WTC11 (cell line): ENCODE results near the gene ATP1A4. TPM values are rescaled to one million over a fixed set of nuclear protein-coding genes. Genes with fewer than 3 reads are reported as not detected.

ENCODE experiments used
- ATAC-seq: fragments of 200-7000 bp; cut with Tn5 transposase; 2 replicates; pipeline ENCODE4 v1.10.0; 2021; ENCODE audit warnings: mild to moderate bottlenecking, moderate library complexity
- CTCF ChIA-PET: fragments of 300-600 bp; sonication (Branson Sonifier 250); formaldehyde crosslinking; loops from one replicate; lab custom pipeline; 2021; ENCODE audit warnings: antibody characterized with exemption; lab: Charles Lee
- POLR2A ChIA-PET: fragments of 350-600 bp; sonication (Branson Sonifier 250); formaldehyde crosslinking; loops from one replicate; lab custom pipeline; 2021; ENCODE audit warnings: antibody characterized with exemption; lab: Charles Lee
- DNase-seq: peaks from one replicate; pipeline ENCODE4 v3.0.0; 2021; ENCODE audit warnings: low spot score
- H3K27ac Mint-ChIP-seq: 2 replicates; pipeline ENCODE4 v1.8.0; 2021; ENCODE audit warnings: mixed read lengths
- H3K27me3 Mint-ChIP-seq: 2 replicates; pipeline ENCODE4 v1.8.0; 2021; ENCODE audit warnings: low read depth, mild to moderate bottlenecking, moderate library complexity, mixed read lengths
- H3K36me3 Mint-ChIP-seq: 2 replicates; pipeline ENCODE4 v1.8.0; 2021; ENCODE audit warnings: mixed read lengths
- H3K4me1 Mint-ChIP-seq: 2 replicates; pipeline ENCODE4 v1.8.0; 2022; ENCODE audit warnings: mixed read lengths
- H3K4me3 Mint-ChIP-seq: 2 replicates; pipeline ENCODE4 v1.8.0; 2021; ENCODE audit warnings: mild to moderate bottlenecking, moderate library complexity, mixed read lengths
- H3K9me3 Mint-ChIP-seq: 2 replicates; pipeline ENCODE4 v1.8.0; 2021; ENCODE audit warnings: mixed read lengths
- ATF6 ChIP-seq: sonication (generic); formaldehyde crosslinking; IDR thresholded peaks from 2 replicates; pipeline ENCODE4 v1.8.1; 2023; ENCODE audit warnings: mild to moderate bottlenecking, missing genetic modification reagents
- CBFB ChIP-seq: sonication (generic); formaldehyde crosslinking; IDR thresholded peaks from 2 replicates; pipeline ENCODE4 v1.8.1; 2022; ENCODE audit warnings: mild to moderate bottlenecking, low read depth, missing genetic modification reagents
- CDX4 ChIP-seq: fragments of 250-450 bp; sonication (Bioruptor Pico); IDR thresholded peaks from 2 replicates; pipeline ENCODE4 v1.9.0; 2021; ENCODE audit warnings: moderate library complexity, mild to moderate bottlenecking, inconsistent platforms, borderline replicate concordance
- E2F1 ChIP-seq: sonication (generic); formaldehyde crosslinking; IDR thresholded peaks from 2 replicates; pipeline ENCODE4 v1.8.0; 2022; ENCODE audit warnings: mild to moderate bottlenecking, missing genetic modification reagents
- ERG ChIP-seq: fragments of 250-450 bp; sonication (Bioruptor Pico); IDR thresholded peaks from 2 replicates; pipeline ENCODE4 v1.8.0; 2021; ENCODE audit warnings: mild to moderate bottlenecking
- FOXK1 ChIP-seq: sonication (generic); formaldehyde crosslinking; IDR thresholded peaks from 2 replicates; pipeline ENCODE4 v1.8.0; 2022; ENCODE audit warnings: mild to moderate bottlenecking, moderate library complexity, missing genetic modification reagents
- FOXP4 ChIP-seq: sonication (generic); formaldehyde crosslinking; IDR thresholded peaks from 2 replicates; pipeline ENCODE4 v1.8.0; 2022; ENCODE audit warnings: mild to moderate bottlenecking, missing genetic modification reagents
- HMGA2 ChIP-seq: fragments of 250-450 bp; sonication (Bioruptor Pico); IDR thresholded peaks from 2 replicates; pipeline ENCODE4 v1.4.0; 2021; ENCODE audit warnings: mild to moderate bottlenecking, moderate library complexity
- HMGXB4 ChIP-seq: sonication (generic); formaldehyde crosslinking; IDR thresholded peaks from 2 replicates; pipeline ENCODE4 v1.8.1; 2023; ENCODE audit warnings: mild to moderate bottlenecking, moderate library complexity, missing genetic modification reagents
- IRF1 ChIP-seq: sonication (generic); formaldehyde crosslinking; IDR thresholded peaks from 2 replicates; pipeline ENCODE4 v1.8.0; 2023; ENCODE audit warnings: missing genetic modification reagents
- KAT7 ChIP-seq: sonication (generic); formaldehyde crosslinking; IDR thresholded peaks from 2 replicates; pipeline ENCODE4 v1.8.1; 2023; ENCODE audit warnings: missing genetic modification reagents, mild to moderate bottlenecking, borderline replicate concordance
- NFATC4 ChIP-seq: fragments of 250-450 bp; sonication (Bioruptor Pico); IDR thresholded peaks from 2 replicates; pipeline ENCODE4 v1.9.0; 2021; ENCODE audit warnings: mild to moderate bottlenecking
- NFYB ChIP-seq: sonication (generic); formaldehyde crosslinking; conservative IDR thresholded peaks from 2 replicates; pipeline ENCODE4 v1.8.0; 2022; ENCODE audit warnings: low read depth, missing genetic modification reagents
- SMAD4 ChIP-seq: sonication (generic); formaldehyde crosslinking; IDR thresholded peaks from 2 replicates; pipeline ENCODE4 v1.8.0; 2022; ENCODE audit warnings: mild to moderate bottlenecking, missing genetic modification reagents
- ZNF281 ChIP-seq: sonication (generic); formaldehyde crosslinking; IDR thresholded peaks from 2 replicates; pipeline ENCODE4 v1.8.0; 2023; ENCODE audit warnings: mild to moderate bottlenecking, missing genetic modification reagents
- ZNF416 ChIP-seq: fragments of 250-450 bp; sonication (Bioruptor Pico); IDR thresholded peaks from 2 replicates; pipeline ENCODE4 v1.9.0; 2021; ENCODE audit warnings: mild to moderate bottlenecking, inconsistent platforms
- ZNF425 ChIP-seq: fragments of 250-450 bp; sonication (Bioruptor Pico); conservative IDR thresholded peaks from 2 replicates; pipeline ENCODE4 v1.9.0; 2021; ENCODE audit warnings: mild to moderate bottlenecking
- ZNF512 ChIP-seq: sonication (generic); formaldehyde crosslinking; IDR thresholded peaks from 2 replicates; pipeline ENCODE4 v1.8.1; 2022; ENCODE audit warnings: missing genetic modification reagents, borderline replicate concordance
- total RNA-seq: library from RNA; stranded (reverse); gene quantifications from 3 replicates; pipeline ENCODE4 v1.2.3, GENCODE V29; 2021

ATP1A4 gene
- total RNA-seq, 1 experiment from 2014 or later: 0.37 TPM

- no peak for DNase-seq
- TF ChIP-seq HMGA2 (CRISPR knock-in tag) (no peak), ERG (CRISPR knock-in tag) (no peak), NFATC4 (CRISPR knock-in tag) (no peak), CBFB (no peak), FOXP4 (no peak)
- ChIA-PET CTCF (interaction anchor here (1.5 to 1.8 kb wide), 2 partner anchors 32 to 122 kb away, joined by 3 to 4 read pairs; no protein-coding TSS in a partner anchor), POLR2A (no interaction called here)
- no peak for ATAC-seq
- Mint-ChIP-seq H3K27me3 (no peaks in the 10 kb centered on the region), H3K4me1 (peaks cover 5% of the 10 kb centered on the region), H3K4me3 (no peak overlapping the region), H3K27ac (no peak overlapping the region), H3K36me3 (peaks cover 36% of the 10 kb centered on the region), H3K9me3 (no peaks in the 10 kb centered on the region)
These were observed 21.4 kb upstream of the ATP1A4 start for GRCh38 chr1:160129966-160130365.

- H3K27ac Mint-ChIP-seq: no peak overlapping the region
- ChIA-PET CTCF (interaction anchor here (1.5 to 1.8 kb wide), 2 partner anchors 32 to 122 kb away, joined by 3 to 4 read pairs; no protein-coding TSS in a partner anchor), POLR2A (no interaction called here)
- DNase-seq (no peak), ATAC-seq (no peak)
- no peaks in the 10 kb centered on the region for H3K27me3 Mint-ChIP-seq
- no peaks in the 10 kb centered on the region for H3K9me3 Mint-ChIP-seq
- peaks cover 38% of the 10 kb centered on the region for H3K36me3 Mint-ChIP-seq
- H3K4me1 Mint-ChIP-seq: peaks cover 5% of the 10 kb centered on the region; the same call in 1 of the 2 replicates
- no peak overlapping the region for H3K4me3 Mint-ChIP-seq
- TF ChIP-seq KAT7 (CRISPR knock-in tag) (no peak), ZNF512 (no peak), FOXK1 (CRISPR knock-in tag) (no peak), HMGXB4 (no peak), ZNF281 (CRISPR knock-in tag) (no peak), ZNF416 (CRISPR knock-in tag) (no peak), E2F1 (CRISPR knock-in tag) (no peak), NFYB (CRISPR knock-in tag) (no peak), ATF6 (no peak), ZNF425 (CRISPR knock-in tag) (no peak), CDX4 (CRISPR knock-in tag) (no peak), SMAD4 (CRISPR knock-in tag) (no peak), IRF1 (CRISPR knock-in tag) (no peak)
These were observed 20.9 kb upstream of the ATP1A4 start for GRCh38 chr1:160130486-160130885.
